Activated T-helper 2 cell treated with anti-CD3 and anti-CD28 coated beads, Interferon-gamma antibody, Interleukin-2, Interleukin-4, amounts not matched to agents 10 μg/mL and 5 μg/mL and 100 μg/mL, durations not matched to agents 14 hours and 24 hours and 36 hours (primary cell): ENCODE measurements around the gene CDKN2D. TPM values are rescaled to one million over a fixed set of nuclear protein-coding genes. Genes with fewer than 3 reads are reported as not detected.
"Not testable (repeated sequence)": the region's sequence is repeated elsewhere in the genome, so short reads cannot be mapped to it uniquely, and the experiment has no call there.

Experiments used
- DNase-seq: peaks from one replicate; pipeline ENCODE4 v3.0.0; 2021; ENCODE audit warnings: low spot score
- H3K27ac Mint-ChIP-seq: one replicate; pipeline ENCODE4 v1.8.0; 2021; ENCODE audit warnings: mixed read lengths
- H3K27me3 Mint-ChIP-seq: one replicate; pipeline ENCODE4 v1.8.0; 2021; ENCODE audit warnings: low read depth, mixed read lengths
- H3K36me3 Mint-ChIP-seq: one replicate; pipeline ENCODE4 v1.8.0; 2021; ENCODE audit warnings: low read depth, mixed read lengths
- H3K4me1 Mint-ChIP-seq: one replicate; pipeline ENCODE4 v1.8.0; 2021; ENCODE audit warnings: low read depth, mixed read lengths
- H3K4me3 Mint-ChIP-seq: one replicate; pipeline ENCODE4 v1.8.0; 2021; ENCODE audit warnings: low read depth, mild to moderate bottlenecking, moderate library complexity, mixed read lengths
- H3K9me3 Mint-ChIP-seq: one replicate; pipeline ENCODE4 v1.8.0; 2021; ENCODE audit warnings: mixed read lengths
- intact Hi-C: fragments of 100-400 bp; cut with micrococcal nuclease; formaldehyde crosslinking; loops from one replicate; pipeline ENCODE4 v1.15.1; 2023
- total RNA-seq: library from RNA; stranded (reverse); gene quantifications from 2 replicates; pipeline ENCODE4 v1.2.3, GENCODE V29; 2022

The CDKN2D gene
- total RNA-seq, 1 donor from 2014 or later, result 45.9 TPM

- intact Hi-C loops, result loop anchor here (5.0 kb wide), 1 partner anchor 47 kb away; no protein-coding TSS in a partner anchor
- peak overlapping the region; percentile 37 for H3K4me3 Mint-ChIP-seq
- H3K36me3 Mint-ChIP-seq, result peaks cover 78% of the 10 kb centered on the region
- peak; percentile 68 for DNase-seq
- H3K4me1 Mint-ChIP-seq, result peaks cover 37% of the 10 kb centered on the region
- H3K27me3 Mint-ChIP-seq, result no peaks in the 10 kb centered on the region
- no peaks in the 10 kb centered on the region for H3K9me3 Mint-ChIP-seq
- H3K27ac Mint-ChIP-seq, result peak overlapping the region; percentile 85
These were observed 14.8 kb downstream of the CDKN2D start for GRCh38 chr19:10553943-10554381.

- no peaks in the 10 kb centered on the region for H3K27me3 Mint-ChIP-seq
- peak overlapping the region; percentile 85 for H3K27ac Mint-ChIP-seq
- intact Hi-C loops, result loop anchor here (5.0 kb wide), 1 partner anchor 46 kb away; no protein-coding TSS in a partner anchor
- peaks cover 81% of the 10 kb centered on the region for H3K36me3 Mint-ChIP-seq
- no peak for DNase-seq
- peaks cover 37% of the 10 kb centered on the region for H3K4me1 Mint-ChIP-seq
- no peaks in the 10 kb centered on the region for H3K9me3 Mint-ChIP-seq
- H3K4me3 Mint-ChIP-seq, result peak overlapping the region; percentile 30
These were observed 15.6 kb downstream of the CDKN2D start for GRCh38 chr19:10553087-10553667.

- Mint-ChIP-seq H3K36me3 (peaks cover 78% of the 10 kb centered on the region), H3K4me3 (no peak overlapping the region), H3K27ac (peak overlapping the region; percentile 85), H3K9me3 (no peaks in the 10 kb centered on the region), H3K4me1 (peaks cover 36% of the 10 kb centered on the region), H3K27me3 (no peaks in the 10 kb centered on the region)
- no peak for DNase-seq
- intact Hi-C loops, result loop anchor here (5.0 kb wide), 1 partner anchor 45 kb away; no protein-coding TSS in a partner anchor
These were observed 16.2 kb downstream of the CDKN2D start for GRCh38 chr19:10552510-10553053.

DNA sequence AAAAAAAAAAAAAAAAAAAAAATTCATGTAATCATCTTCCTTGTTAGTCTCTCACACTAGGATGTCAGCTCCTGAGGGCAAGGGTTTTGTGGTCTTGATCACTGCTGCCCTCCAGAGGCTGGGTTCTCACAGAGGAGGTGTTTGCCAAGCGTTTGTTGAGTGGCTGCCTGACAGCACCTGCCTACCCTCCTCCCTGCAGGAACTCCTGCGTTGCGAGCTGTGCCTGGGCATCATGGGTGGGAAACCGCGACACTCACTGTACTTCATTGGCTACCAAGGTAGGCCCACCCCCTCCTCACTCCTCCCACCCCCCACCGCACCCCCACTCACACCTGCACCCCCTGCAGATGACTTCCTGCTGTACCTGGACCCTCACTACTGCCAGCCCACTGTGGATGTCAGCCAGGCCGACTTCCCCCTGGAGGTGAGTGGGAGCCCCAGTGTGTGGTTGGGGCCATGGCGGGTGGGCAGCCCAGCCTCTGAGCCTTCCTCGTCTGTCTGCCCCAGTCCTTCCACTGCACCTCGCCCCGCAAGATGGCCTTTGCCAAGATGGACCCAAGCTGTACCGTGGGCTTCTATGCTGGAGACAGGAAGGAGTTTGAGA lies 17.0 kb downstream of the CDKN2D start:
- Mint-ChIP-seq H3K9me3 (no peaks in the 10 kb centered on the region), H3K27me3 (no peaks in the 10 kb centered on the region), H3K4me1 (peaks cover 36% of the 10 kb centered on the region), H3K4me3 (no peak overlapping the region), H3K27ac (peak overlapping the region; percentile 49), H3K36me3 (peaks cover 81% of the 10 kb centered on the region)
- DNase-seq, result no peak
- intact Hi-C loops, result loop anchor here (5.0 kb wide), 1 partner anchor 44 kb away; no protein-coding TSS in a partner anchor

GRCh38 chr19:10551006-10551405 lies 17.8 kb downstream of the CDKN2D start:
- Mint-ChIP-seq H3K36me3 (peaks cover 77% of the 10 kb centered on the region), H3K4me1 (peaks cover 34% of the 10 kb centered on the region), H3K27ac (peak overlapping the region; percentile 46)
- intact Hi-C loops, result loop anchor here (5.0 kb wide), 1 partner anchor 44 kb away; no protein-coding TSS in a partner anchor
- H3K4me3 Mint-ChIP-seq, DNase-seq, H3K9me3 Mint-ChIP-seq, H3K27me3 Mint-ChIP-seq: not testable (repeated sequence)

DNA sequence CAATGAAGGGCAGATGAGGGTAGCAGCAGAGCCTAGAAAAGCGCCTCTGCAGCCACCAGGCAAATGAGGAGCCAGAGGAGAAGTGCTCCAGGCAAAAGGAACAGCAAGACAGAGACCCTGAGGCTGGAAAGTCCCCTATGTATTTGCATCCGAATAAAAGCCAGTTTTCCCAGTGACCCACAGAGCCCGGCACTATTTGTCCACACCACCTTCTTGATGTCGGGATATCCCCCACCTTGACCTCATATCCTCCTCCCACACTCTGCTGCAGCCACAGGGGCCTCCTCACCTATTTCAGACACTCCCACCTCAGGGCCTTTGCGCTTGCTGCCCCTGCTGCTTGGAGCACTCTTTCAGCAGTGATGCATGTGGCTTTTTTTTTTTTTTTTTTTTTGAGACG lies 18.4 kb downstream of the CDKN2D start:
- peaks cover 30% of the 10 kb centered on the region for H3K4me1 Mint-ChIP-seq
- H3K4me3 Mint-ChIP-seq, result no peak overlapping the region
- intact Hi-C loops, result loop anchor here (5.0 kb wide), 1 partner anchor 43 kb away; no protein-coding TSS in a partner anchor
- H3K36me3 Mint-ChIP-seq, result peaks cover 70% of the 10 kb centered on the region
- no peak for DNase-seq
- H3K9me3 Mint-ChIP-seq, result no peaks in the 10 kb centered on the region
- H3K27ac Mint-ChIP-seq, result no peak overlapping the region
- no peaks in the 10 kb centered on the region for H3K27me3 Mint-ChIP-seq

GRCh38 chr19:10549733-10550132 lies 19.0 kb downstream of the CDKN2D start:
- H3K27ac Mint-ChIP-seq, result no peak overlapping the region
- H3K4me3 Mint-ChIP-seq, result no peak overlapping the region
- H3K36me3 Mint-ChIP-seq, result peaks cover 68% of the 10 kb centered on the region
- intact Hi-C loops, result loop anchor here (5.0 kb wide), 1 partner anchor 42 kb away; no protein-coding TSS in a partner anchor
- no peak for DNase-seq
- no peaks in the 10 kb centered on the region for H3K27me3 Mint-ChIP-seq
- no peaks in the 10 kb centered on the region for H3K9me3 Mint-ChIP-seq
- H3K4me1 Mint-ChIP-seq, result peaks cover 34% of the 10 kb centered on the region

DNA sequence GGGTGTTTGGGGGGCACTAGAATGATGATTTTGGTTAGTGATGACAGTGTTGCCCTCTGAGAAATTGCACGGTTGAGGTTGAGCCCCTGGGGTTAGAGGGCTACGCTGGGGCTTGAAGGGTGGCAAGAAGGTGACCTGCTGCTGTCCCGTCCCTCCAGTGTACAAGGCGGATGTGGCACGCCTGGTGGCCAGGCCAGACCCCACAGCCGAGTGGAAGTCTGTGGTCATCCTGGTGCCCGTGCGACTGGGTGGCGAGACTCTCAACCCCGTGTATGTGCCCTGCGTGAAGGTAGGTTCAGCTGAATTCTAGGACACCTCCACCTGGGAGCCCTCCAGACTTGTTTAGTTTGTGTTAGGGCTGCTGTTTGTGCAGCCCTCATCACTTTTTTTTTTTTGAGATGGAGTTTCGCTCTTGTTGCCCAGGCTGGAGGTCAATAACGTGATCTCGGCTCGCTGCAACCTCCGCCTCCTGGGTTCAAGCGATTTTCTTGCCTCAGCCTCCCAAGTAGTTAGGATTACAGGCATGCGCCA lies 20.0 kb downstream of the CDKN2D start:
- H3K9me3 Mint-ChIP-seq, result no peaks in the 10 kb centered on the region
- peaks cover 59% of the 10 kb centered on the region for H3K36me3 Mint-ChIP-seq
- no peak for DNase-seq
- H3K4me3 Mint-ChIP-seq, result no peak overlapping the region
- intact Hi-C loops, result no loop called here
- no peak overlapping the region for H3K27ac Mint-ChIP-seq
- peaks cover 25% of the 10 kb centered on the region for H3K4me1 Mint-ChIP-seq
- no peaks in the 10 kb centered on the region for H3K27me3 Mint-ChIP-seq

- H3K9me3 Mint-ChIP-seq, result no peaks in the 10 kb centered on the region
- no peak overlapping the region for H3K27ac Mint-ChIP-seq
- no peak for DNase-seq
- H3K36me3 Mint-ChIP-seq, result peaks cover 39% of the 10 kb centered on the region
- intact Hi-C loops, result no loop called here
- H3K4me1 Mint-ChIP-seq, result peaks cover 13% of the 10 kb centered on the region
- no peaks in the 10 kb centered on the region for H3K27me3 Mint-ChIP-seq
- no peak overlapping the region for H3K4me3 Mint-ChIP-seq
These were observed 22.0 kb downstream of the CDKN2D start for GRCh38 chr19:10546817-10547216.

GRCh38 chr19:10544753-10545251 lies 24.0 kb downstream of the CDKN2D start:
- peaks cover 23% of the 10 kb centered on the region for H3K36me3 Mint-ChIP-seq
- DNase-seq, result no peak
- peak overlapping the region; percentile 88 for H3K4me3 Mint-ChIP-seq
- H3K4me1 Mint-ChIP-seq, result peaks cover 8% of the 10 kb centered on the region
- no peaks in the 10 kb centered on the region for H3K9me3 Mint-ChIP-seq
- intact Hi-C loops, result no loop called here
- H3K27ac Mint-ChIP-seq, result peak overlapping the region; percentile 78
- H3K27me3 Mint-ChIP-seq, result peaks cover 7% of the 10 kb centered on the region

GRCh38 chr19:10544242-10544752 lies 24.5 kb downstream of the CDKN2D start:
- peak overlapping the region; percentile 88 for H3K4me3 Mint-ChIP-seq
- no peak for DNase-seq
- H3K27me3 Mint-ChIP-seq, result peaks cover 7% of the 10 kb centered on the region
- H3K27ac Mint-ChIP-seq, result peak overlapping the region; percentile 78
- peaks cover 19% of the 10 kb centered on the region for H3K36me3 Mint-ChIP-seq
- intact Hi-C loops, result no loop called here
- H3K4me1 Mint-ChIP-seq, result peaks cover 8% of the 10 kb centered on the region
- no peaks in the 10 kb centered on the region for H3K9me3 Mint-ChIP-seq

- Mint-ChIP-seq H3K27ac (peak within 1 kb of the TSS; percentile 78), H3K4me3 (peak within 1 kb of the TSS; percentile 88), H3K4me1 (peaks cover 8% of the 10 kb centered on the region), H3K36me3 (peaks cover 13% of the 10 kb centered on the region), H3K9me3 (no peaks in the 10 kb centered on the region), H3K27me3 (peaks cover 14% of the 10 kb centered on the region)
- intact Hi-C loops, result loop anchor here (1.0 kb wide), 1 partner anchor 26 kb away; no protein-coding TSS in a partner anchor
- DNase-seq, result peak; percentile 72
These were observed 25.1 kb downstream of the CDKN2D start, which contains the start of gene ATG4D for GRCh38 chr19:10543420-10544241. ATG4D (plus strand) TSS chr19:10543904; CDS start chr19:10544091, 187 bp downstream.
